GM12878 (cell line): ENCODE measurements around the gene MAGI2. TPM values are rescaled to one million over a fixed set of nuclear protein-coding genes. Genes with fewer than 3 reads are reported as not detected.

Experiments
- ATAC-seq: fragments of 200-7000 bp; cut with Tn5 transposase; 3 replicates; pipeline ENCODE4 v1.9.1; 2020; ENCODE audit warnings: mild to moderate bottlenecking, moderate library complexity
- BruUV-seq: library from RNA; stranded (reverse); fragments of 400-500 nt; replicated peaks from 2 replicates; lab custom pipeline; 2021; lab: Mats Ljungman, UMichigan
- CTCF ChIA-PET: fragments of 300-600 bp; sonication (Branson Sonifier 250); formaldehyde crosslinking; extraction: SDS; loops from one replicate; lab custom pipeline; 2021; ENCODE audit warnings: inconsistent platforms; lab: Yijun Ruan, JAX
- POLR2A ChIA-PET: fragments of 350-600 bp; formaldehyde crosslinking; extraction: SDS; loops from one replicate; lab custom pipeline; 2021; ENCODE audit warnings: inconsistent platforms; lab: Charles Lee
- RAD21 ChIA-PET: fragments of 300-600 bp; sonication (Branson Sonifier 250); formaldehyde crosslinking; loops from one replicate; lab custom pipeline; 2023; ENCODE audit warnings: antibody characterized with exemption; ENCODE audit not compliant: unreplicated experiment; lab: Charles Lee
- SMC1A ChIA-PET: fragments of 300-600 bp; sonication (Branson Sonifier 250); formaldehyde crosslinking; loops from one replicate; lab custom pipeline; 2023; ENCODE audit not compliant: unreplicated experiment, uncharacterized antibody; lab: Charles Lee
- DNase-seq: peaks from one replicate; pipeline ENCODE4 v3.0.0-alpha.2; 2011; ENCODE audit warnings: low read depth, low spot score
- FAIRE-seq: peaks from 3 replicates; lab custom pipeline; 2011; peaks lifted over from hg19 to GRCh38; lab: Jason Lieb, UNC
- H2AFZ ChIP-seq: 2 replicates; pipeline ENCODE4 v1.6.0; 2011; ENCODE audit warnings: low read depth, low read length, control low read depth; ENCODE audit not compliant: control insufficient read depth
- H3K27ac ChIP-seq: 2 replicates; pipeline ENCODE4 v1.5.1; 2011; ENCODE audit warnings: control low read depth; ENCODE audit not compliant: control insufficient read depth, insufficient read depth
- H3K27me3 ChIP-seq, 2 experiments: replicated peaks in 1 of 2; 2 replicates each; pipeline versions ENCODE4 v1.6.0 to v1.6.1; 2011; ENCODE audit warnings: low read length in 1 of 2; ENCODE audit not compliant: control insufficient read depth in 2 of 2, insufficient read depth in 2 of 2
- H3K36me3 ChIP-seq, 2 experiments: 2 replicates each; pipeline ENCODE4 v1.5.1; 2011; ENCODE audit warnings: low read length in 1 of 2; ENCODE audit not compliant: control insufficient read depth in 2 of 2, insufficient read depth in 2 of 2
- H3K4me1 ChIP-seq: 2 replicates; pipeline ENCODE4 v1.6.1; 2011; ENCODE audit warnings: mild to moderate bottlenecking, low read length, moderate library complexity, mixed read lengths; ENCODE audit not compliant: control insufficient read depth, insufficient read depth
- H3K4me2 ChIP-seq: 2 replicates; pipeline ENCODE4 v1.6.0; 2011; ENCODE audit warnings: control low read depth; ENCODE audit not compliant: control insufficient read depth, insufficient read depth
- H3K4me3 ChIP-seq: fragments of 200-600 bp; sonication (generic); 2 replicates; pipeline ENCODE4 v1.5.1; 2016
- H3K79me2 ChIP-seq: 2 replicates; pipeline ENCODE4 v1.6.0; 2011; ENCODE audit warnings: low read length; ENCODE audit not compliant: control insufficient read depth, insufficient read depth
- H3K9ac ChIP-seq: 2 replicates; pipeline ENCODE4 v1.8.0; 2011; ENCODE audit warnings: low read length, control low read depth, mixed read lengths; ENCODE audit not compliant: control insufficient read depth, insufficient read depth
- H3K9me3 ChIP-seq: replicated peaks from 3 replicates; pipeline ENCODE4 v1.5.1; 2011; ENCODE audit warnings: mild to moderate bottlenecking, low read length; ENCODE audit not compliant: control insufficient read depth, insufficient read depth
- H4K20me1 ChIP-seq: 2 replicates; pipeline ENCODE4 v1.6.0; 2011; ENCODE audit not compliant: control insufficient read depth, insufficient read depth
- CBX3 ChIP-seq: fragments of 200-600 bp; sonication (generic); IDR thresholded peaks from 2 replicates; pipeline ENCODE4 v1.6.1; 2016; ENCODE audit warnings: low read depth, borderline replicate concordance
- CREM ChIP-seq: IDR thresholded peaks from 2 replicates; pipeline ENCODE4 v1.6.1; 2014; ENCODE audit warnings: antibody characterized with exemption, low read depth
- DPF2 ChIP-seq: fragments of 450-650 bp; IDR thresholded peaks from 2 replicates; pipeline ENCODE4 v1.6.1; 2017; ENCODE audit warnings: mild to moderate bottlenecking
- EZH2 ChIP-seq: IDR thresholded peaks from 2 replicates; pipeline ENCODE4 v1.6.1; 2012; ENCODE audit warnings: low read depth, mild to moderate bottlenecking, control low read depth, inconsistent platforms, low read length, borderline replicate concordance; ENCODE audit not compliant: control insufficient read depth
- GABPA ChIP-seq: IDR thresholded peaks from 2 replicates; pipeline ENCODE4 v1.6.1; 2014; ENCODE audit warnings: antibody characterized with exemption, low read depth, mild to moderate bottlenecking, inconsistent platforms
- HDAC6 ChIP-seq: fragments of 200-600 bp; sonication (generic); IDR thresholded peaks from one replicate; pipeline ENCODE4 v1.8.0; 2017; ENCODE audit warnings: antibody characterized with exemption; ENCODE audit not compliant: unreplicated experiment
- IKZF2 ChIP-seq, 2 experiments: fragments of 450-650 bp; IDR thresholded peaks; 2 replicates each; pipeline ENCODE4 v1.6.1; 2017; ENCODE audit warnings: mild to moderate bottlenecking in 2 of 2, moderate library complexity in 2 of 2
- IRF4 ChIP-seq: IDR thresholded peaks from 2 replicates; pipeline ENCODE4 v1.6.1; 2011; ENCODE audit warnings: low read depth, low read length
- IRF5 ChIP-seq: fragments of 450-650 bp; IDR thresholded peaks from 2 replicates; pipeline ENCODE4 v1.6.1; 2017; ENCODE audit warnings: borderline replicate concordance
- NR2C1 ChIP-seq: fragments of 450-650 bp; IDR thresholded peaks from 2 replicates; pipeline ENCODE4 v1.6.1; 2017; ENCODE audit warnings: antibody characterized with exemption, mild to moderate bottlenecking, moderate library complexity
- NR2F1 ChIP-seq: fragments of 450-650 bp; conservative IDR thresholded peaks from 2 replicates; pipeline ENCODE4 v1.6.1; 2017; ENCODE audit warnings: mild to moderate bottlenecking
- SIN3A ChIP-seq: IDR thresholded peaks from 2 replicates; pipeline ENCODE4 v1.6.1; 2012; ENCODE audit warnings: low read depth, low read length, improper control_type of control experiment
- SMAD1 ChIP-seq: fragments of 450-650 bp; IDR thresholded peaks from 2 replicates; pipeline ENCODE4 v1.6.1; 2018; ENCODE audit warnings: mild to moderate bottlenecking, low read depth; ENCODE audit not compliant: partially characterized antibody
- SUZ12 ChIP-seq: fragments of 200-600 bp; sonication (generic); IDR thresholded peaks from one replicate; pipeline ENCODE4 v1.6.1; 2018; ENCODE audit warnings: antibody characterized with exemption, mild to moderate bottlenecking; ENCODE audit not compliant: unreplicated experiment
- TAF1 ChIP-seq: IDR thresholded peaks from 2 replicates; pipeline ENCODE4 v1.6.1; 2011; ENCODE audit warnings: mild to moderate bottlenecking, low read depth, low read length, borderline replicate concordance
- TARDBP ChIP-seq: IDR thresholded peaks from 2 replicates; pipeline ENCODE4 v1.6.1; 2016; ENCODE audit warnings: borderline replicate concordance
- ZNF622 ChIP-seq: fragments of 450-650 bp; IDR thresholded peaks from 2 replicates; pipeline ENCODE4 v1.6.1; 2017; ENCODE audit warnings: mild to moderate bottlenecking, inconsistent platforms
- WGBS: methylation state at CpG from one replicate; pipeline ENCODE4 v1.1.6; 2016; ENCODE audit warnings: low lambda C conversion rate; ENCODE audit not compliant: insufficient replicate concordance, insufficient coverage; ENCODE audit errors: missing lambda C conversion rate; 5-methylcytosine and 5-hydroxymethylcytosine counted together
- in situ Hi-C: fragments of 300-500 bp; cut with MboI; formaldehyde crosslinking; loops from 9 replicates; pipeline ENCODE4 v1.14.3; 2018; ENCODE audit warnings: mixed read lengths
- intact Hi-C: fragments of 100-400 bp; cut with micrococcal nuclease; formaldehyde crosslinking; loops from one replicate; pipeline ENCODE4 v1.14.2; 2022; ENCODE audit not compliant: unreplicated experiment
- polyA plus RNA-seq, 11 experiments: library from polyadenylated mRNA; depleted of rRNA in 4 of 11; unstranded in 6 of 11; stranded (reverse) in 5 of 11; fragments of >200 nt; fragmentation: Nextera tagmentation in 4 of 11; fragmentation: Illumina TruSeq in 1 of 11; extraction: Ambion mirVana in 4 of 11; extraction: Trizol in 1 of 11; gene quantifications; 1 replicate in 1 of 11; 2 replicates in 10 of 11; pipeline versions ENCODE4 v1.2.1 to v1.2.3, GENCODE V29; 2011 to 2016; ENCODE audit warnings: inconsistent platforms in 2 of 11, missing spikeins in 2 of 11, low read depth in 1 of 11
- total RNA-seq, 4 experiments: library from RNA; depleted of rRNA in 3 of 4; stranded (reverse); fragments of >200 nt in 3 of 4; fragmentation: Illumina TruSeq in 1 of 4; extraction: Trizol in 1 of 4; gene quantifications; 2 replicates each; pipeline versions ENCODE4 v1.2.1 to v1.2.3, GENCODE V29; 2013 to 2021
- TF ChIP-seq, protein P1 (sequence below): fragments of 450-650 bp; IDR thresholded peaks from 2 replicates; pipeline ENCODE4 v1.6.1; 2017; ENCODE audit warnings: mild to moderate bottlenecking, moderate library complexity
- TF ChIP-seq, protein P2 (sequence below): IDR thresholded peaks from 2 replicates; pipeline ENCODE4 v1.6.1; 2011; ENCODE audit warnings: low read depth, mild to moderate bottlenecking, low read length, moderate library complexity, borderline replicate concordance; ENCODE audit errors: extremely low read depth

The MAGI2 gene
- total and polyA plus RNA-seq, 10 of the 15 experiments (the other 5 are each of a cell fraction or from before 2014, with no cell fraction given), result 0.01 to 0.31 (median 0.05) TPM; not detected in 2

GRCh38 chr7:78149787-78150186 lies 1303.7 kb downstream of the MAGI2 start:
- CTCF ChIA-PET, result no interaction called here
- Histone ChIP-seq H3K79me2 (no peaks in the 10 kb centered on the region), H3K36me3 (no peaks in the 10 kb centered on the region), H4K20me1 (no peaks in the 10 kb centered on the region), H3K9me3 (no peaks in the 10 kb centered on the region), H3K4me3 (no peak overlapping the region), H2AFZ (no peak overlapping the region), H3K4me2 (no peak overlapping the region), H3K9ac (no peak overlapping the region), H3K27me3 (no peaks in the 10 kb centered on the region; a peak in 1 of 4 replicates), H3K27ac (no peak overlapping the region), H3K4me1 (no peaks in the 10 kb centered on the region)
- RAD21 ChIA-PET, result no interaction called here
- no TSS peak for BruUV-seq
- WGBS, result 0% methylated on average over 1 of the region's 1 CpG
- FAIRE-seq, result no peak
- SMC1A ChIA-PET, result no interaction called here
- in situ Hi-C loops, result no loop called here
- no peak for ATAC-seq
- no peak for DNase-seq
- POLR2A ChIA-PET, result no interaction called here
- intact Hi-C loops, result no loop called here
- TF ChIP-seq CBX3, result no peak
- TF ChIP-seq NR2F1, result no peak
- TF ChIP-seq CREM, result no peak
- TF ChIP-seq DPF2, result no peak
- no peak for TF ChIP-seq SUZ12
- no peak for TF ChIP-seq SIN3A
- TF ChIP-seq IRF4, result no peak
- TF ChIP-seq IKZF2 (IDR thresholded peaks at IDR 0.05), result no peak
- TF ChIP-seq SMAD1, result no peak
- TF ChIP-seq NR2C1, result no peak
- no peak for TF ChIP-seq TAF1
- no peak for TF ChIP-seq HDAC6
- TF ChIP-seq EZH2, result no peak
- TF ChIP-seq, protein P1, sequence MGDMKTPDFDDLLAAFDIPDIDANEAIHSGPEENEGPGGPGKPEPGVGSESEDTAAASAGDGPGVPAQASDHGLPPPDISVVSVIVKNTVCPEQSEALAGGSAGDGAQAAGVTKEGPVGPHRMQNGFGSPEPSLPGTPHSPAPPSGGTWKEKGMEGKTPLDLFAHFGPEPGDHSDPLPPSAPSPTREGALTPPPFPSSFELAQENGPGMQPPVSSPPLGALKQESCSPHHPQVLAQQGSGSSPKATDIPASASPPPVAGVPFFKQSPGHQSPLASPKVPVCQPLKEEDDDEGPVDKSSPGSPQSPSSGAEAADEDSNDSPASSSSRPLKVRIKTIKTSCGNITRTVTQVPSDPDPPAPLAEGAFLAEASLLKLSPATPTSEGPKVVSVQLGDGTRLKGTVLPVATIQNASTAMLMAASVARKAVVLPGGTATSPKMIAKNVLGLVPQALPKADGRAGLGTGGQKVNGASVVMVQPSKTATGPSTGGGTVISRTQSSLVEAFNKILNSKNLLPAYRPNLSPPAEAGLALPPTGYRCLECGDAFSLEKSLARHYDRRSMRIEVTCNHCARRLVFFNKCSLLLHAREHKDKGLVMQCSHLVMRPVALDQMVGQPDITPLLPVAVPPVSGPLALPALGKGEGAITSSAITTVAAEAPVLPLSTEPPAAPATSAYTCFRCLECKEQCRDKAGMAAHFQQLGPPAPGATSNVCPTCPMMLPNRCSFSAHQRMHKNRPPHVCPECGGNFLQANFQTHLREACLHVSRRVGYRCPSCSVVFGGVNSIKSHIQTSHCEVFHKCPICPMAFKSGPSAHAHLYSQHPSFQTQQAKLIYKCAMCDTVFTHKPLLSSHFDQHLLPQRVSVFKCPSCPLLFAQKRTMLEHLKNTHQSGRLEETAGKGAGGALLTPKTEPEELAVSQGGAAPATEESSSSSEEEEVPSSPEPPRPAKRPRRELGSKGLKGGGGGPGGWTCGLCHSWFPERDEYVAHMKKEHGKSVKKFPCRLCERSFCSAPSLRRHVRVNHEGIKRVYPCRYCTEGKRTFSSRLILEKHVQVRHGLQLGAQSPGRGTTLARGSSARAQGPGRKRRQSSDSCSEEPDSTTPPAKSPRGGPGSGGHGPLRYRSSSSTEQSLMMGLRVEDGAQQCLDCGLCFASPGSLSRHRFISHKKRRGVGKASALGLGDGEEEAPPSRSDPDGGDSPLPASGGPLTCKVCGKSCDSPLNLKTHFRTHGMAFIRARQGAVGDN, result no peak
- TF ChIP-seq, protein P2, sequence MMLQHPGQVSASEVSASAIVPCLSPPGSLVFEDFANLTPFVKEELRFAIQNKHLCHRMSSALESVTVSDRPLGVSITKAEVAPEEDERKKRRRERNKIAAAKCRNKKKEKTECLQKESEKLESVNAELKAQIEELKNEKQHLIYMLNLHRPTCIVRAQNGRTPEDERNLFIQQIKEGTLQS, result no peak
- TF ChIP-seq IRF5, result no peak
- TF ChIP-seq GABPA, result no peak
- TF ChIP-seq TARDBP, result no peak
- no peak for TF ChIP-seq ZNF622
